Measurements from ENCODE around the gene E2F7. TPM values are rescaled to one million over a fixed set of nuclear protein-coding genes. Genes with fewer than 3 reads are reported as not detected.

The E2F7 gene
- total RNA-seq, 1 donor from 2014 or later = 0.22 TPM

GRCh38 chr12:77023501-77023900 lies 41.9 kb downstream of the E2F7 start:
- DNase-seq (ENCODE audit: low spot score) = no peak

GRCh38 chr12:77019920-77020319 lies 45.4 kb downstream of the E2F7 start:
- DNase-seq (ENCODE audit: low spot score) = no peak

- no peak for DNase-seq (ENCODE audit: low spot score)
These were observed 48.8 kb downstream of the E2F7 start for GRCh38 chr12:77016606-77017005.

- DNase-seq (ENCODE audit: low spot score) = no peak
These were observed 52.3 kb downstream of the E2F7 start for GRCh38 chr12:77013091-77013490.

- no peak for DNase-seq (ENCODE audit: low spot score)
These were observed 54.4 kb downstream of the E2F7 start for GRCh38 chr12:77010691-77011548.

- DNase-seq (ENCODE audit: low spot score) = no peak
These were observed 57.9 kb downstream of the E2F7 start for GRCh38 chr12:77007476-77007875.

- DNase-seq (ENCODE audit: low spot score) = no peak
These were observed 59.7 kb downstream of the E2F7 start for GRCh38 chr12:77005611-77006098.

GRCh38 chr12:77003914-77004313 lies 61.5 kb downstream of the E2F7 start:
- DNase-seq (ENCODE audit: low spot score) = no peak

- DNase-seq (ENCODE audit: low spot score) = no peak
These were observed 62.1 kb downstream of the E2F7 start for GRCh38 chr12:77003246-77003645.

- no peak for DNase-seq (ENCODE audit: low spot score)
These were observed 63.0 kb downstream of the E2F7 start for GRCh38 chr12:77002382-77002781.

- DNase-seq (ENCODE audit: low spot score) = no peak
These were observed 64.1 kb downstream of the E2F7 start for GRCh38 chr12:77001276-77001675.

GRCh38 chr12:76998908-76999556 lies 66.3 kb downstream of the E2F7 start:
- no peak for DNase-seq (ENCODE audit: low spot score)

GRCh38 chr12:76998386-76998785 lies 67.0 kb downstream of the E2F7 start:
- DNase-seq (ENCODE audit: low spot score) = no peak

- no peak for DNase-seq (ENCODE audit: low spot score)
These were observed 68.2 kb downstream of the E2F7 start for GRCh38 chr12:76997011-76997780.

GRCh38 chr12:76990716-76991115 lies 74.7 kb downstream of the E2F7 start:
- DNase-seq (ENCODE audit: low spot score) = no peak

GRCh38 chr12:76984566-76984965 lies 80.8 kb downstream of the E2F7 start:
- DNase-seq (ENCODE audit: low spot score) = no peak

GRCh38 chr12:76983420-76983819 lies 81.9 kb downstream of the E2F7 start:
- no peak for DNase-seq (ENCODE audit: low spot score)

- DNase-seq (ENCODE audit: low spot score) = no peak
These were observed 85.2 kb downstream of the E2F7 start for GRCh38 chr12:76980196-76980595.

GRCh38 chr12:76976777-76977382 lies 88.5 kb downstream of the E2F7 start:
- DNase-seq (ENCODE audit: low spot score) = no peak

Data from mesenteric fat pad (tissue), 1 donor.